Dendritic cell treated with granulocyte-macrophage colony-stimulating factor and Interleukin-4, amounts not matched to agents 40 ng/mL and 50 ng/mL, for 4 days (primary cell): ENCODE results near the gene MALSU1.

Source experiments
- H3K27ac Mint-ChIP-seq: one replicate; pipeline ENCODE4 v1.8.0; 2022; ENCODE audit warnings: mild to moderate bottlenecking, mixed read lengths
- H3K27me3 Mint-ChIP-seq: one replicate; pipeline ENCODE4 v1.8.0; 2022; ENCODE audit warnings: mild to moderate bottlenecking, mixed read lengths
- H3K36me3 Mint-ChIP-seq: one replicate; pipeline ENCODE4 v1.8.0; 2022; ENCODE audit warnings: low read depth, mixed read lengths
- H3K4me1 Mint-ChIP-seq: one replicate; pipeline ENCODE4 v1.8.0; 2022; ENCODE audit warnings: low read depth, mixed read lengths
- H3K4me3 Mint-ChIP-seq: one replicate; pipeline ENCODE4 v1.8.0; 2022; ENCODE audit warnings: mild to moderate bottlenecking, moderate library complexity, mixed read lengths
- H3K9me3 Mint-ChIP-seq: one replicate; pipeline ENCODE4 v1.8.0; 2022; ENCODE audit warnings: mixed read lengths
- intact Hi-C: fragments of 100-400 bp; cut with micrococcal nuclease; formaldehyde crosslinking; loops from one replicate; pipeline ENCODE4 v1.15.0; 2022

The MALSU1 gene

GRCh38 chr7:23349484-23350157 is 50.5 kb downstream of the MALSU1 start:
- no peaks in the 10 kb centered on the region for H3K9me3 Mint-ChIP-seq
- intact Hi-C loops = no loop called here
- no peaks in the 10 kb centered on the region for H3K27me3 Mint-ChIP-seq
- no peaks in the 10 kb centered on the region for H3K36me3 Mint-ChIP-seq
- H3K4me1 Mint-ChIP-seq = peaks cover 22% of the 10 kb centered on the region
- H3K27ac Mint-ChIP-seq = no peak overlapping the region
- H3K4me3 Mint-ChIP-seq = no peak overlapping the region

GRCh38 chr7:23350466-23350865 is 51.3 kb downstream of the MALSU1 start:
- intact Hi-C loops = no loop called here
- Mint-ChIP-seq H3K27me3 (no peaks in the 10 kb centered on the region), H3K36me3 (no peaks in the 10 kb centered on the region), H3K4me3 (no peak overlapping the region), H3K9me3 (no peaks in the 10 kb centered on the region), H3K27ac (no peak overlapping the region), H3K4me1 (peaks cover 22% of the 10 kb centered on the region)

GRCh38 chr7:23353172-23353571 is 54.0 kb downstream of the MALSU1 start:
- Mint-ChIP-seq H3K36me3 (no peaks in the 10 kb centered on the region), H3K27ac (no peak overlapping the region), H3K9me3 (no peaks in the 10 kb centered on the region), H3K4me1 (no peaks in the 10 kb centered on the region), H3K4me3 (no peak overlapping the region), H3K27me3 (no peaks in the 10 kb centered on the region)
- intact Hi-C loops = no loop called here

- Mint-ChIP-seq H3K4me1 (no peaks in the 10 kb centered on the region), H3K27ac (no peak overlapping the region), H3K36me3 (no peaks in the 10 kb centered on the region), H3K9me3 (no peaks in the 10 kb centered on the region), H3K27me3 (no peaks in the 10 kb centered on the region), H3K4me3 (no peak overlapping the region)
- intact Hi-C loops = no loop called here
Measured at GRCh38 chr7:23356168-23356567, 57.0 kb downstream of the MALSU1 start.

- intact Hi-C loops = no loop called here
- Mint-ChIP-seq H3K27ac (no peak overlapping the region), H3K36me3 (no peaks in the 10 kb centered on the region), H3K4me3 (no peak overlapping the region), H3K9me3 (no peaks in the 10 kb centered on the region), H3K27me3 (no peaks in the 10 kb centered on the region), H3K4me1 (no peaks in the 10 kb centered on the region)
Measured at GRCh38 chr7:23356726-23357125, 57.6 kb downstream of the MALSU1 start.

GRCh38 chr7:23357190-23358093 is 58.3 kb downstream of the MALSU1 start:
- intact Hi-C loops = no loop called here
- Mint-ChIP-seq H3K36me3 (no peaks in the 10 kb centered on the region), H3K27me3 (no peaks in the 10 kb centered on the region), H3K9me3 (no peaks in the 10 kb centered on the region), H3K27ac (no peak overlapping the region), H3K4me3 (no peak overlapping the region), H3K4me1 (no peaks in the 10 kb centered on the region)

GRCh38 chr7:23358152-23358674 is 59.1 kb downstream of the MALSU1 start:
- H3K4me1 Mint-ChIP-seq = no peaks in the 10 kb centered on the region
- no peak overlapping the region for H3K4me3 Mint-ChIP-seq
- no peaks in the 10 kb centered on the region for H3K27me3 Mint-ChIP-seq
- H3K27ac Mint-ChIP-seq = no peak overlapping the region
- H3K36me3 Mint-ChIP-seq = no peaks in the 10 kb centered on the region
- no peaks in the 10 kb centered on the region for H3K9me3 Mint-ChIP-seq
- intact Hi-C loops = no loop called here
